Breast epithelium (tissue), 4 donors: Measurements from ENCODE around the gene CCDC149. TPM values are rescaled to one million over a fixed set of nuclear protein-coding genes. Genes with fewer than 3 reads are reported as not detected.

Source experiments
- DNase-seq, 2 donors: peaks; one replicate each; pipeline ENCODE4 v3.0.0-alpha.2; 2019; ENCODE audit warnings: low spot score in 2 of 2
- H3K27ac ChIP-seq, 2 donors: fragments of 200-600 bp; sonication (generic) in 1 of 2; one replicate each; pipeline ENCODE4 v1.5.1; 2016 to 2019; ENCODE audit warnings: mild to moderate bottlenecking in 1 of 2
- H3K27me3 ChIP-seq, 2 donors: fragments of 200-600 bp; sonication (generic) in 1 of 2; one replicate each; pipeline versions ENCODE4 v1.5.1 to v1.6.0; 2017 to 2019; ENCODE audit warnings: control low read depth in 1 of 2, mild to moderate bottlenecking in 1 of 2
- H3K36me3 ChIP-seq: fragments of 200-600 bp; one replicate; pipeline ENCODE4 v1.5.1; 2019
- H3K4me1 ChIP-seq, 2 donors: fragments of 200-600 bp; sonication (generic); one replicate each; pipeline ENCODE4 v1.5.1; 2016 to 2019; ENCODE audit warnings: control low read depth in 1 of 2
- H3K4me3 ChIP-seq, 3 donors: fragments of 200-600 bp; sonication (generic); 1 replicate in 2 of 3; 2 replicates in 1 of 3; pipeline ENCODE4 v1.5.1; 2016 to 2019; ENCODE audit warnings: mild to moderate bottlenecking in 3 of 3, moderate library complexity in 2 of 3
- H3K9me3 ChIP-seq, 2 donors: fragments of 200-600 bp; sonication (generic) in 1 of 2; one replicate each; pipeline ENCODE4 v1.5.1; 2016 to 2019; ENCODE audit warnings: control low read depth in 1 of 2
- POLR2A ChIP-seq: fragments of 450-650 bp; IDR thresholded peaks from one replicate; pipeline ENCODE4 v1.6.1; 2016; ENCODE audit warnings: antibody characterized with exemption, mild to moderate bottlenecking, moderate library complexity
- POLR2AphosphoS5 ChIP-seq, 3 donors: sonication (generic); formaldehyde crosslinking; IDR thresholded peaks; one replicate each; pipeline ENCODE4 v1.6.1; 2017; ENCODE audit warnings: antibody characterized with exemption in 3 of 3
- intact Hi-C: fragments of 100-400 bp; cut with DNase I; formaldehyde crosslinking; loops from one replicate; pipeline ENCODE4 v1.15.1; 2023; ENCODE audit warnings: low total_unique reads
- total RNA-seq, 3 donors: library from RNA; depleted of rRNA; stranded (reverse); fragments of >200 nt; gene quantifications; one replicate each; pipeline ENCODE4 v1.1.0, GENCODE V29; 2016
- TF ChIP-seq, protein P1 (sequence below), 3 donors: fragments of 450-650 bp; IDR thresholded peaks; one replicate each; pipeline ENCODE4 v1.5.1; 2016 to 2017; ENCODE audit warnings: antibody characterized with exemption in 3 of 3, mild to moderate bottlenecking in 3 of 3, moderate library complexity in 3 of 3

CCDC149 gene
- total RNA-seq, 3 donors from 2014 or later = 15.8 to 21.0 (median 18.6) TPM

GRCh38 chr4:24933684-24934275 lies 20.9 kb upstream of the CCDC149 start:
- H3K9me3 ChIP-seq = peaks cover 8 to 18% of the 10 kb centered on the region in 2 donors
- no peaks in the 10 kb centered on the region for H3K27me3 ChIP-seq
- no peaks in the 10 kb centered on the region for H3K4me1 ChIP-seq
- H3K4me3 ChIP-seq = no peak overlapping the region
- intact Hi-C loops = no loop called here
- H3K36me3 ChIP-seq = no peaks in the 10 kb centered on the region
- DNase-seq = no peak
- TF ChIP-seq, protein P1, sequence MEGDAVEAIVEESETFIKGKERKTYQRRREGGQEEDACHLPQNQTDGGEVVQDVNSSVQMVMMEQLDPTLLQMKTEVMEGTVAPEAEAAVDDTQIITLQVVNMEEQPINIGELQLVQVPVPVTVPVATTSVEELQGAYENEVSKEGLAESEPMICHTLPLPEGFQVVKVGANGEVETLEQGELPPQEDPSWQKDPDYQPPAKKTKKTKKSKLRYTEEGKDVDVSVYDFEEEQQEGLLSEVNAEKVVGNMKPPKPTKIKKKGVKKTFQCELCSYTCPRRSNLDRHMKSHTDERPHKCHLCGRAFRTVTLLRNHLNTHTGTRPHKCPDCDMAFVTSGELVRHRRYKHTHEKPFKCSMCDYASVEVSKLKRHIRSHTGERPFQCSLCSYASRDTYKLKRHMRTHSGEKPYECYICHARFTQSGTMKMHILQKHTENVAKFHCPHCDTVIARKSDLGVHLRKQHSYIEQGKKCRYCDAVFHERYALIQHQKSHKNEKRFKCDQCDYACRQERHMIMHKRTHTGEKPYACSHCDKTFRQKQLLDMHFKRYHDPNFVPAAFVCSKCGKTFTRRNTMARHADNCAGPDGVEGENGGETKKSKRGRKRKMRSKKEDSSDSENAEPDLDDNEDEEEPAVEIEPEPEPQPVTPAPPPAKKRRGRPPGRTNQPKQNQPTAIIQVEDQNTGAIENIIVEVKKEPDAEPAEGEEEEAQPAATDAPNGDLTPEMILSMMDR (IDR thresholded peaks at IDR 0.05) = no peak
- TF ChIP-seq POLR2A (no peak), POLR2AphosphoS5 (IDR thresholded peaks at IDR 0.05) (no peak)
- no peak overlapping the region for H3K27ac ChIP-seq

DNA sequence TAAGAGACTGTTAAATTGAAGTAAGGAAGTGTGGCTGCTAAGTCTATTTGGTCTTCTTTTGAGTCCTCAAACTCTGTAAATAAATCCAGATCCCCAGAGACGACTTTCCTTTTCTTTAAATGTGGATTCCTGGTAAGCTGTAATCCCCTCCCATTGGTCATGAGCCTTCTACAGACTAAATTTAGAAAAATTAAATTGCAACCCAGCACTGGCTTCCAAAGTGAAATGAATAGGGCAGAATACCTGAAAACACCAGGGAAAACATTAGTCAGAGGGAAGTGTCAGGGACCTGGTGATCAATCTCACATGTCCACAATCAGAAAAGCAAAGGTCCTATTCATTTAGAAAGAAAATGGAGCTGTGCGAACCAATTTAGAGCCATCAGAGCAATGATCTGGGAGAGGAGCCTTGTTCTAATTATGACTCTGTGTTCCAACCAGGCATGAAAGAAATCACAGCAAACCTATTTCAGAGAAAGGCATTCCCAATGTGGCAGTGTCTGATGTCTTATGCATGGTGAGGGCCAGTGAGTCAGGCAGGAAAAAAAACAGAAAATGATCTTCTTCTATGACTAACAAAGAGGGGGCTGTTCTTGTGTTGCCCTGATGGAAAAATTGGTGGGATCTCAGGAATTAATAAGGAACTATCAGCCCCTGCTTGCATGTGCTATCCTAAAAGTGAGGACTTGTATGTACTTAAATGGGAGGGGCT lies 19.8 kb upstream of the CCDC149 start:
- Histone ChIP-seq H3K9me3 (peaks cover 6 to 18% of the 10 kb centered on the region in 2 donors), H3K27ac (no peak overlapping the region), H3K36me3 (no peaks in the 10 kb centered on the region), H3K4me1 (no peaks in the 10 kb centered on the region), H3K4me3 (no peak overlapping the region), H3K27me3 (no peaks in the 10 kb centered on the region)
- no peak for TF ChIP-seq POLR2AphosphoS5 (IDR thresholded peaks at IDR 0.05)
- TF ChIP-seq, protein P1 (IDR thresholded peaks at IDR 0.05) = no peak
- no peak for DNase-seq
- intact Hi-C loops = no loop called here

DNA sequence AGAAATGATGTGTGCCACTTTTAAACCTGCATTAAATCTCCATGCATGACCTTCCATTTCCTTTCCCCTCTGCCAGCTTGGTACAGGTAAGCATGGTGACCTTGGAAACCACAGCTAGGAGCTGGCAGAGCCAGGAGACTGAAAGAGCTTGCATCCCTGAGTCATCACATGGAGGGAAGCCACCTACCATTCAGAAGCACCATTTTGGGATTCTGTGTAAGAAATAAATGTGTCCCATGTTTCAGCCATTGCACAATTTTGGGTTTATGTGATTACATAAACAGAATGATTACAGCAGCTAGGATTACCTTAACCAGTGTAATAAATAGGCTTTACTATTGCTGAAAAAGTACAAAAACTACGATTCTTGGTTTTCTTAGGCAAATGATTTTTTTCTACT lies 17.3 kb upstream of the CCDC149 start:
- Histone ChIP-seq H3K4me1 (no peaks in the 10 kb centered on the region), H3K4me3 (no peak overlapping the region), H3K27ac (no peak overlapping the region), H3K36me3 (no peaks in the 10 kb centered on the region), H3K27me3 (no peaks in the 10 kb centered on the region), H3K9me3 (peaks cover 6 to 18% of the 10 kb centered on the region in 2 donors)
- TF ChIP-seq POLR2AphosphoS5 (IDR thresholded peaks at IDR 0.05) (no peak), POLR2A (no peak)
- DNase-seq = no peak
- intact Hi-C loops = no loop called here

- intact Hi-C loops = no loop called here
- Histone ChIP-seq H3K36me3 (no peaks in the 10 kb centered on the region), H3K4me1 (no peaks in the 10 kb centered on the region), H3K27me3 (no peaks in the 10 kb centered on the region), H3K4me3 (no peak overlapping the region), H3K9me3 (peaks cover under 1 to 9% of the 10 kb centered on the region in 2 donors), H3K27ac (no peak overlapping the region)
- DNase-seq = no peak
- TF ChIP-seq POLR2A (no peak), POLR2AphosphoS5 (IDR thresholded peaks at IDR 0.05) (no peak)
- TF ChIP-seq, protein P1 (IDR thresholded peaks at IDR 0.05) = no peak
These were observed 15.9 kb upstream of the CCDC149 start for GRCh38 chr4:24928708-24929107.

GRCh38 chr4:24927049-24927448 lies 14.2 kb upstream of the CCDC149 start:
- Histone ChIP-seq H3K4me3 (no peak overlapping the region), H3K9me3 (no peaks in the 10 kb centered on the region), H3K4me1 (no peaks in the 10 kb centered on the region), H3K27me3 (no peaks in the 10 kb centered on the region), H3K36me3 (no peaks in the 10 kb centered on the region), H3K27ac (no peak overlapping the region)
- no peak for DNase-seq
- TF ChIP-seq, protein P1 (IDR thresholded peaks at IDR 0.05) = no peak
- TF ChIP-seq POLR2AphosphoS5 (IDR thresholded peaks at IDR 0.05) (no peak), POLR2A (no peak)
- intact Hi-C loops = no loop called here
